Stimulated activated CD4-positive, alpha-beta T cell treated with anti-CD3 and anti-CD28 coated beads, Interleukin-15, amount 100 ng/mL, for 24 hours (primary cell): ENCODE results near the gene RAPGEF4.
A peak's percentile ranks its signal among the peaks of the same experiment; 100 is the strongest.

Experiments used
- DNase-seq: peaks from one replicate; pipeline ENCODE4 v3.0.0-alpha.2; 2020

RAPGEF4 gene

DNA sequence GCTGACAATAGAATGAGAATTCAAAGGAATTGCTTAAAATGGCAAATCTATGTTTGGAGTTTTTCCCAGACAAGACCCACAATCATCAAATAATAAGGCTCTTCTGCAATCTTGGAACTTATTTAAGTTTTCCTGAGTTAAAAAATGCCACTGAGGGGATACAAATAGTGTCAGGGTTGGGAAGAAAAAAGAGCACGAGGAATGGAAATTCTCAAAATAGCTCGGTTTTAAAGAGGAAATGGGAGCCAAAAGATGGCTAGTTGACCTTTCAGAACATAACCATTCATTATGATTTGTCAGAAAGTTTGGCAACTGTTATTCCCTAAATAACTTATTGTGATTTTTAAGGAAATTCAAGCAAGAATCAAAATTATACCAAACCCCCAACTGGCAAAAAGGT is 127.7 kb downstream of the RAPGEF4 start:
- DNase-seq, result no peak

DNA sequence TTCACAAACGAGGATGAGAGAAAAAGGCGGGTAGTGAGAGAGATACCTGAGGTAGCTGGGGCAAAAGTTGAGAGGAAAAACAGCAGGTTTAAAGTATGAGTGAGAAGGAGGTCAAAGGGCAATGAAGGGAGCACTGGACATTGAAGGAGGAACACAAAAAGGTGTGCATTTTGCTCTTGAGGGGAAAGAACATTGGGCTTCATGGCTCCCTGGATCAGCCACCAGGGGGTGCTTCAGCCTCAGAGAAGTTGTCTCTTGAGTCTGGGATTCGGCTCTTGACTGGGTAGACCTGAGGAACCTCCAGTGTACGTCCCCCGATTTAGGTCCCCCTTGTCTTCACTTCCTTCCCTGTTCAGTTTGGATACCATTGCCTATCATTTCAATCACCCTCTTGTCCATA is 128.5 kb downstream of the RAPGEF4 start:
- DNase-seq, result peak; percentile 70

DNA sequence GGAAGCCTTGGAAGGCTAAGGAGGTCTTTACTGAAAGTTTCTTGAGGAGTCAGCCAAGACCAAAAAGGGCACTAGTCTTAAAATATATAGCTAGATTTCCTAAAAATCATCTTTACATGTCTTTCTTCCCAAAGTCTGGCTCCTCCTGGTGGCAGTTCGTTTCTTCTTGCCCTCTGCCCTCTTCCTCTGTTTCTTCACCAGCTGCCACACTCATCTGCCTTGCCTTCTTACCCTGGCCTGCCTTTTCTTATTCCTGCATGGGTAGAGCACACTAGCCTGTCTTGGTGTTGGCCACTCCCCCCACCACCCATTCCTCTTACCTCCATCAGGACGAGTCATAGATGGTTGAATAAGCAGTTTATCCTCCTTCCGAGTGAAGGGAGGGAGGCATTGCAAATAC is 129.8 kb downstream of the RAPGEF4 start:
- DNase-seq, result no peak

DNA sequence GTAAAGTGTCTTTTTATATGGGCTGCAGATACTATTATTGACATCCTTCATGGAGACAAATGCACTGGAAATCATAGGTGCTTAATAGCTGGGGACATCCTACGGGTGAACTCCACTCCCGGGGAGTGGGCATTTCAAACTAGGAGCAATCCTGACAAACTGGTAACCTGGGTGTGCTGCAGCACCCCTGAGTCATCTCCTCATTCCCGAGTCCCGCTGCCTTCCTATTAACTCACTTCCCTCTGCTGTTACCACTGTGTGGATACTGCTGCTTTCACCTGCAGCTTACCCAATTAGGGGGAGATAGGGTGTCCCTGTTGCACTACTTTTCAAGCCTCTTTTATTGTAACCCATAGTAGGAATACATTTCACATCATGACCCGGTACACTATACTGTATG is 134.2 kb downstream of the RAPGEF4 start:
- no peak for DNase-seq

DNA sequence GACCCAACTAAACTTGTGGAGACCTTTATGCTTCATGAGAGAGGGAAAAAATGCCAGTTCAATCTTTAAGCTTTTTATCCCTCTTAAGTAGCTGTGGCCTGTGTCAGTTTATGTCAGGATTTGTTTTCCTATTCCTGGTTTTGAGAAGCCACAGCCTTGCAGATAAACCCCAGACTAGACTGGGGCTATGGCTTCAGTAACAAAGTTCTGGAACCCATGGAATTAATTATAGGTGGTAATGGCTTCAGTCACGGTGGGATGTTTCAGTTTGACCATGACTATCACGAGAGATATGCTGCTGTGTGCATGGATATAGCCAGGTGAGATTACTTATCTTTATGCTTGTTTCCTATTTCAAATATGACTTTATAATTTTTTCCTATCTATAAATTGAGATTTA is 134.8 kb downstream of the RAPGEF4 start:
- DNase-seq, result no peak

DNA sequence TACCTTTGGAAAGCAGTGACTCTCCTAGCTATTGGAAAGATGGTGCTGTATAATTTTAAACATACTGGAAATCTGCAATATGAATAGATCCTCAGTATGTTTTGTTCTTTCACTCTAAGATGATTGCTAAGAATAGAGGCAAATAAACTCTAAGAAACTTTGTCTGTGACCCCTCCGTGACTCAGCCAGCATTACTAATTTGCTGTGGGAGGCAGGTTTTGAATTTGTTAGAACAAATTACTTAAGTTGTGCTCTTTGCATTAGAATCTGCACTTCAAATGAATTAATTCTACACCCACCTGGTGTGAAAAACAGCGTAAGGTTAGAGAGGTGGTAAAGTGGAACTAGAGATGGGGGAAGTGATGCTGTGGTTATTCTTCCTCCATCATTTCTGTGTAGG is 142.2 kb downstream of the RAPGEF4 start:
- DNase-seq, result no peak

DNA sequence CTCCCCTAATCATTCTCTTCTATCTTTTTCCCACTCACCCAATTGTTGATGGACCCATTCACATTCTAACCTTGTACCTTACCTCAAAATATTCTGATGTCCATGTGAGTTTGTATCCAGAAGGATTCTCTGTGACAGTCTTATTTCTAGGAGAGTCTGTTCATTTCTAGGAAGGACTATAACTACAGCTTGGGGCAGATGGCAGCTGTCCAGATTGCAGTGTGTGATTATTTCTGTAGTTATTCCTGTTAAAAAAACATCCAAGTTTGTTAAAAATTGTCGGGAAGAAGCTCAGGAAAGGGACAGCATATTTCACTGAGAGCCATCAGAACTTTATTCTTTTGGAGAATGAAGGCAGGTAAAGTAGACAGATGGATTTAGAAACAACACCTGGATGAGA is 142.6 kb downstream of the RAPGEF4 start:
- DNase-seq, result no peak

DNA sequence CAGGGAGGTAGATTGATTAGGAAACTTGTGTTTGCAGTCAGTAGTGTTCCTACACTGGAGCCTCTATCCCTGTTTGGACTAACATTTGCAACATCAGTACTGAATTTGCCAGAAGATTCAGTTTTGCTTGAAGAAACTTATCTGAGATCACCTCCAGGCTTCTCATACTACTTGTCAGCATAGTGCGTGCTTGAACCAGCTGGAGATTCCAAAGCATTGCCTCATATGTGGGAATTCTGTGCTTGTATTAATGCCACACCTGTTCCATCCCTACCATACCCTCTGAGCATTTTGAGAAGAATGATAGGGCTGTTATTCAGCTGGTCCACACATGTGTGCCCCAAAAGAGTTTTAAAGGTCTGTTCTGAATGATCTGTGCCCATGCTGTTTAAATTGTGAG is 148.7 kb downstream of the RAPGEF4 start:
- no peak for DNase-seq

DNA sequence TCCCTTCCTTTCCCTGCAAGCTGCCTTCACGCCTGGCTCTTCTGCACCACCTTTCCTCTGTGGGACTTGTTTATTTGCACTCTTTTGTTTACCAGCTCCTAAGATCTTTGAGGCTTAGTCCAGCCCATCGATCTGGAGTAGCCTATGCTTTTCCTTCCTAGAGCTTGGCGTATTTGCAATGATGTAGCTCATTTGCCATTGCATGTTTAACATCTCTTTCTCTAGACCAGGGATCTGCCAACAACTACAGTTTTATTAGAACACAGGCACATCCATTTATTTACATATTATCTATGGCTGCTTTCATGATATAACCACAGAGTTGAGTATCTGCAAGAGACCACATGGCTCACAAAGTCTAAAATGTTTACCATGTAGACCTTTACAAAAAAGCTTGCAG is 150.4 kb downstream of the RAPGEF4 start:
- no peak for DNase-seq

DNA sequence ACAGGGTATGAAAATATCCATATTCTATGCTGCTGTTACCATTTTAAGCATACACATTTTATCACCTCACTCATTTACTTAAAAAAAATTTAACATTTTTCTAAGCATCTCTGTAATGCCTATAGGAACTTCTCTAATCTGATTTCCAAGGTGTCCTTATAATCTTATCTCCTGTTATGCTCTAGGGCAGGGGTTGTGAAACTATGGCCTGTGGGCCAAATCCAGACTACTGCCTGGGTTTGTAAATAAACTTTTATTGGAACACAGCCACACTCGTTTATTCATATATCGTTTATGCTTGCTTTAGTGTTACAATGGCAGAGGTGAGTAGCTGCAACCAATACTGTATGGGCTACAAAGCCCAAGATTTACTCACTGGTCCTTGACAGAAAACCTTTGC is 151.6 kb downstream of the RAPGEF4 start:
- no peak for DNase-seq

DNA sequence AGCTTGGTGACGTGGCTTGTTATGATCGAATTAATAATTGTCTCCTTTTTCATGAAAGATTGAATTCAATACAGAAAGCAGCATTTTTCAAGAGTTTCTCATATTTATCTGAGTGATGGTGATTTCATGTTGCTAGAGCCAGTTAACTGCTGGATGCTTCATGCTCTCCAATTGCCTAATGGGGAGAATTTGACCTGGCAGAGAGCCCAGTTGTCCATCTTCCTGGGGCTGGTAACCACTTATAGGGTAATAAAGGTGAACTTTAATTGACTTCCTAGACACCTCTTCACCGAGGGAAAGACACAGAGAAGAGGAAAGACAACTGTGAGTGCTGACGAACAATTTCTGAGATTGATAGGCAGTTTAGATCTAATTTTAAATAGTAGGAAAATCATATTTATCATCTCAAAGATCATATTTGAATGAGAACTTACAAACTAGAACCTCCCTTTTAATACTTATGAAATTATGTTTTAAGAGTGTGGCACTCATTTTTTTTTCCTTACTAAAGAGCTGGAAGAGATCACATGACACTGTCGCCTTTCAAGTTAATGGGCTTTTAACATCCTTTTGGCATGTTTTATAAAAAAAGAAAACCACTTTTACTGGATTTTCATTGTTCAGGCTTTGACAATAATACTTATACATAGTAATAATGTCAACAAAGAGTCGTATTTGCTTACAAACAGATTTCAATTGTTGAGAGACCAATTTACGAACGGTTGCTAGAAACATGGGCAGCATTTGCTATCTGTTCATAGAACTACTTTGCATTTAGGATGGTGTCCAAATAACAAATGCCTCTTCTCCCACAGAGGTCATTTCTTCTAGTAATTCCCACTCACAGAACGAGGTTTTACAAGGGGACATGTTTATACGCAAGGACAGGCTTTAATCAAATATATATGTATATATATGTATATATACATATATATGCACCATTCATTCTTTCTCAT is 153.3 kb downstream of the RAPGEF4 start:
- DNase-seq, result no peak

DNA sequence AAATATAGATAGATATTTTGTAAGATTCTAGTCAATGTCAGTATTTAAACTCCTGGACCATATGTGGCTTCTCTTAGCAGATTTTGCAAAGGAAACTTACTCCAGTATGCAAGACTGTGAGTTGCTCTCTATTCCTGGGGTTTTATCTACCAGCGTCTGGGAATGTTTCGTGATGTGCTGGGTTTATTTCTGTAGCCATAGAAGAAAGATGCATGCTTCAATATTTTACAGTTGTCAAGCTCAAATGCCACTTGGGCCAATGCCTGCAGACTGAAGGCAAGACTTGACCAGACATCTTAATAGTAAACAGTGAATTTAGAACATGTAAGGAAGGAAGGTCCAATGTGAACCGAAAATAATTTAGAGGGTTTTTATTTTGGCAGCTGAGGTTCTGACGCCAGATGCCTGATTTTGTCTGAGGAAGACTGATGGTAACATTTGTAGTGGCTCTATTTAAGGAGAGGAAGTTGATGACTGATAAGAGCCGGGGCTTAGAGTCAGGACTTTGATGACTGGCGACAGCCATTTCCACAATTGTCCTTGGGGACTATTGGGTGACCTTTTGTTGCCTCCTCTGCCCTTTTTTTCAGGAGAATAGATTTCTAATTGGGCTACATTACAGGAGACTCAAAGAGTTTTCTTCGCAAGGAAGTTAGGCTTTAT is 154.3 kb downstream of the RAPGEF4 start:
- DNase-seq, result no peak

DNA sequence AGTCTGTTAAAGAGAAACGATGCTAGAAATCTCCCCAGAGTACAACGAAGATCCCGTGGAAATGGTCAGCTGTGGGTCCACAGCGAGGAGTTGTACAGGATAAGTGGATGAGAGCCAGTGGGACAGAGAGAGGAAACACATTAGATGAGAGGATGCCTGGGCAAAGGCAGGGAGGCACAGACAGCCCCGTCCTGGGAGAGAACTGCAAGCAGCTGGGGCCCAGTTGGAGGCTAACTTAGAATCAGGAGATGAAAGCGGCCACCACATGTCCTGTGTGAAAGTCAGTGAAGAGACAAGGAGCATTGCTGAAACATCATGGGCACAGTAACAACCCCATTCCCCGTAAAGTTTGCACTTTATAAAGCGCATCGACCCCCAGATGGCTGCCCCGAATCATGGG is 157.5 kb downstream of the RAPGEF4 start:
- no peak for DNase-seq

DNA sequence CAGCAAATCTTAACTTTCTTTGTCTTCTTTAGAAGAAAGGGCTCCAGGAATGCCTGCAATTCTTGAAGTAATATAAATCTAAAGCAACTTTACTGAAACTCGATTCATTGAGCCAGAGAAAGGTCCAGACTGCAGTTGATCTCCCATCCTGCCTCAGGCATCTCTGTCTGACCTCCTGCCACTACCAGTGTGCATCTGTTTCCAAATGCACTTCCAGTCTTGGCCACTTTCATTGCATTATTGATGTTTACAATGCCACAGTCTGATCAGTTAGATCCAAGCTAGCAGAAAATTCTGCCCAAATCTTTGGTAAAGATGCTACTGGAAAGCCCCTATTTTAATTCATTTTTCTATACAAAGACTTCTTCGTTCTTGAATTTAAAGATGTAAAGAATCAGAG is 158.0 kb downstream of the RAPGEF4 start:
- DNase-seq, result no peak

DNA sequence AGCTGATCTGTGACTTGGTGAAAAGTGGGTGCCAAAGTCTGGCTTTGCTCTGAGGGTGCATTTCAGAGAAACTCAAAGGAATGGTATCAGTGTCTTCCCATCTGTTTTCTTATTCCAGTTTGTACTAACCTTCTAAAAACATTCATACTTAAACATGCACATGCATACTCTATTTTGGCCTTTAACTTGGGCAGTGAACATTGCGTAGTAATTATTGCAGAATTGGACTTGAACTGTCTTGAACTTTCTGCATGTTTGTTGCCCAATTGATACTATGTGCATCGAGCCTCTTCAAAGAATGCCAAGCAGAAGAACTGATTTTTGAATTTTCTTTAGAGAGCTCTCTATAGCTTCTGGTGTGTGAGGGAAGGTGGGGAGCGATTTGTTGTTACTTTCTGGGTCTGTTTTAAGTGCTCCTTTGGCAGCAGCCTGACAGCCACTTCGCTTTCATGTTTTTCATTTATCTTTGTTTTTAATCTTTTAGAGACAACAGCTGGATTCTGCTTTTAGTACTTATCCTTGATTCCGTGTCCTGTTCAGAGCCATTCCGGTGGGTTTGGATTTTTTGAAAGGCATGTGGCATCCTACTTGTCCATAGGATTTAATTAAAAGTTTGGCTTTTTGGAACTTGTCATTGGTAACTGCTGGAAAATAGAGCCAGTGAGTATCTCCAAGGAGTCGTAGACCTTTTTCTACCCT is 159.2 kb downstream of the RAPGEF4 start:
- DNase-seq, result no peak

DNA sequence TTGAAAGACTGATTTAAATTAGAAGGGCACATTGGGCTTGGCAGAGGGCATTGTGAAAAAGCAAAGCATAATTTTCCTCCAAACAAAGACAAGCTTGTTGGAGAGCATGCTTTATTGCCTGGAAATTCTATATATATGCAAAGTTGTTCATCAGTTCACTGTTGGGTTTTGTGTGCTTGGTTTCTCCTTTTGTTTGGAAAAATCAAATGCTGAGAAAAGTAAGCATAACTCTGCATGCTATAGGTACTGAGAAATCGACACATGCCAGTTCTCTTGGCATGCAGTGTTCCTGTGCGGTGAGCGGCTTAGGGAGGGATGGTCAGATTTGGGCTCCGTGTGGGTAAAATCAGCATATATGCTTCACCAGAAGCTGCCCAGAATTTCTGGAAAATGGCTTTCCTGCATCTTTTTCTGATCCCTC is 161.0 kb downstream of the RAPGEF4 start:
- DNase-seq, result no peak

DNA sequence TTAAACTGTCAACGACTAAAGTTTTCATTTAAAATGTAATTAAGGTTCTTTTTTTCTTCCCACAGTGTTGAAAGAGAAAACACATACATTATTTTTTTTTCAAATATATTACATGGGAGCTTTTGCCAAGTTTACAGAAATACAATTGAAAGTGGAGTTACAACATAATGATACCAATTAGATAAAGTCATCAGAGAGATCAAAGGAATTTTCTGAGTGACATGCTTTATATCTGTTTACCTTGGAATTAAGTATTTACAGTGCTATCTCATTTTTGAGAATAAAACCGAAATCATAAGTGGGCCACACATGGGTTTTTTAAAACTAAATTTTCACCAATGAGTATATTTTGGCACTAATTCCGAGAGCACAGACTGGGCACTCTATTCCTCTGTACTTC is 165.2 kb downstream of the RAPGEF4 start:
- DNase-seq, result no peak

DNA sequence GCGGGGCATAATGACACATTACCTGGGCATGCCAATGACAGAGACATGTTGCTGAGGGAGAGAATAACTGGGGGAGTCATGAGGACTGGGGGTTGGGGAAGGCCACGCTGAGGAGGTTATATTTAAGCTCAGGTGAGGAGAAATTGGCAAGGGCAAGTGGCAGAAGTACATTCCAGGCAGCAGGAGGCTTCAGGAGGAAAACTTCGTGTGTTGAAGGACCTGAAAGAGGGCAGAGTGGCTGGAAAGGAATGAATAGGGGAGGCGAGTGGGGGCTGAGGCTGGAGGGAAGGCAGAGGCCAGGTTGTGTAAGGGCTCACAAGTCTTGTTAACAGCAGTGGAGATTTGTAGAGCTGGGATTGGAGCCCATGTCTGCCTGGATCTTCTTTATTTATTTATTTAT is 166.3 kb downstream of the RAPGEF4 start:
- DNase-seq, result no peak

DNA sequence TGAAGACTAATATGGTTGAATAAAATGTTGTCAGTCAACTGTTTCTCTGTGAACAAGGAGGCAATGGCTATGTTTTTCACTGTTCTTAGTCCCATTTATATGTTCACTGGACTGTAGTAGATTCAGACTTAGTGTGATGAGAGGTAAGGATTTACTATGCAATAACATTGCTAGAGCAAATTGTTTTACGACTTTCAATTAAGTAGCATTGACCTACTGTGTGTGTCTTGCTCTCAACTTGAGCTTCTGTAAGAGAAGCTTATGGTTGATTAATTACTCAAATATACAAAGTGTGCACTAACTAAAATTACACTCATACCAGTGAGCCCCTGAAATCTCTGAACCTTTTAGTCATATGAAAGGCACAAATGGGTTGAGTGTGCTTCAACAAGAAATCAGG is 168.6 kb downstream of the RAPGEF4 start:
- no peak for DNase-seq

DNA sequence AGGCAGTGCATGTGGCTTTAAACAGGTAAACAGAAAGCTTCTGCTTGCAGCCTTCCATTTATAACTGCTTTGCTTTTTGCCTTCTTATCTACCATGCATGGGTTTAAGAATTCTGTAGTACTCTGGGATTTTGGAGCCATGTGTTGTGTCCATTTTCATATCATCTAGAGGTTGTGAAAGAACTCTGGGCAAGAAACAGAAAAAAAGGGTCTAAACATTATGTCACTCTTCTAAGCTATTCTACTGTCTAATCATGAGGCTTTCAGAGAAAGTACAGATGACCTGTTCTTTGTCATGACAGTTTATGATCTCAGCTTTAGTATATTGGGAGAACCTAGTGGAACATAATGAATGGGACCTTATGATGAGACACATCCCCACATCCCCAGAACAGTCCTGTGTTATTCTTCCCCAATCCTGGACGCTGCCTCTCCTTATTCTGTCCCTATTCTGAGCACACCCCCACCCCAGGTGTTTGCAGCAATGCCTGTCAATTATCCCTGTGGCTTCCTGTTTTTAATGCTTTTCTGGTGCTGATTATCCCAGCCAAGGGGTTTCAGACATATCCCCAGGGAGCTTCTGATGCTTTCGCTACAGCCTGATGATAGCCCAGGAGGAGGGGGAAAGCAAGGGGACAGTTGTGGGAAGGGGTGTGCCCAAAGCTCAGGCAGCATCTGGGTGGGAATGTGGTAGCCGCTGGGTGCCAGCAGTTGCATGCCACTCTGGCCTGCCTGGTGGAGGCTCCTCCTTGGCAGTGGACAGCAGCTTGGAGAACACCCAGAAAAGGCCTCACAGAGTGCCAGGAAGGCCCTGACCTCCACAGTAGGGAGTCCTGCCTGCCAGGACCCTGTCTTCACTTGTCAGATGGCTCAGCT is 170.5 kb downstream of the RAPGEF4 start:
- no peak for DNase-seq

DNA sequence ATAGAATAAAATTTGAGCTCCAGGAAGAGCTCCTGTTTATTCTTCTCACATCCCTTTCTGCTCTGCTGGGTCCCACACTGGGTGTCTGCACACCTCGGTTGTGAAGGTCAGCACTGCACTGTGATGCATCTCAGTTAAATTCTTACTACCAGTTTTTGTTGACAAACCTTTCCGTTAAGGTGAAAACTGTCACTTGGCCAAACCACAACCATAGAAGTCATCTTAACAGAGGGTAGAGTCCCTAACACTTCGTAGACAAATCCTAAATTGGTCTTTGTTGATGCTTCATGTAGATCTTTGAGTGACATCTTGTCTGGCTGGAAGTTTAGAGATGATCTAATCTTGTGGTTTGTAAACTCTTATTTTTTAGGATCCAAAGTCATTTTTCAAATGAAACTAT is 172.6 kb downstream of the RAPGEF4 start:
- no peak for DNase-seq

DNA sequence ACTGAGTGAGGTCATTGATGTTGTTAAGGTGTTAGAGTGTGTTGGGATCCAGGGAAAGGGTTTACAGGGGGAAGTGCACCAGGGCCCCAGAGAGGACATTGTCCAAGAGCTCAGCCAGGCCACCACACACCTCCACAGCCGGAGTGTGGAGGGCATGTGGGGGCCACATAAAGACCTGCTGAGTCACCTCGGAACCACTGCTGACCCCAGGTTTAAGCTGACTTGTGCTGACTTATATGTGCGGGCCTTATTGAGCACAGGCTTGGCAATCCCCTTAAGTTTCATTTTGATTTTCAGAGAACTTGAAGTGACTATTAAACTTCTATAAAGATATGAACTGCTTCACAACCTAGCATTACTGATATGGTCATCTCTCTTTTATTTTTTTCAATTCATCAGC is 173.8 kb downstream of the RAPGEF4 start:
- no peak for DNase-seq

DNA sequence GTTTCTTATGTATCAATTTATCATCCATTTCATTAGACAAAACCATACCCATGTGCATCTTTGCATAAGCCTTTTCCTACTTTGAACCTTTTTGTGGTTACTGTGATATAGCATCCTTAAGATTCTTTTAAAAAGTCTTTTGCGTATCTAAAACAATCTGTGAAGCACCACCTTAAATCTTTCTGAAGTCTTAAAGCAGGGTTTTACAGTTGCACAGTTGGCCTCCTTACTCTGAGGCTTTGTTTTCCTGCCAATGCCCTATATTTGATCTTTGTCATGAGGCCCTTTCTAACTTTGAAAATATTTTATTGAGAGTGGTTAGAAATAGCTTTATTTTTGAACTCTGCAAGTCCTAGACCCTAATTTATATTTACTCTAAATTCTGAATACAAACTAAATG is 176.6 kb downstream of the RAPGEF4 start:
- DNase-seq, result no peak
